Activated T-cell treated with anti-CD3 and anti-CD28 coated beads, Interleukin-2, amount 50 U/mL, for 48 hours (primary cell): ENCODE data around the gene EP400.

Experiments used
- DNase-seq, 2 experiments: peaks; one replicate each; pipeline ENCODE4 v3.0.0-alpha.2; 2020

The EP400 gene

GRCh38 chr12:131911851-131912477, 37.8 kb upstream of the EP400 start:
- DNase-seq = no peak

GRCh38 chr12:131912518-131913274, 37.0 kb upstream of the EP400 start:
- no peak for DNase-seq

- no peak for DNase-seq
These were observed 36.1 kb upstream of the EP400 start for GRCh38 chr12:131913666-131914065.

GRCh38 chr12:131914179-131914702, 35.5 kb upstream of the EP400 start:
- no peak for DNase-seq

GRCh38 chr12:131915000-131915689, 34.6 kb upstream of the EP400 start:
- no peak for DNase-seq

- no peak for DNase-seq
These were observed 33.9 kb upstream of the EP400 start for GRCh38 chr12:131915823-131916222.

- DNase-seq = no peak
These were observed 33.2 kb upstream of the EP400 start for GRCh38 chr12:131916306-131917138.

- no peak for DNase-seq
These were observed 32.5 kb upstream of the EP400 start for GRCh38 chr12:131917139-131917710.

- no peak for DNase-seq
These were observed 31.9 kb upstream of the EP400 start for GRCh38 chr12:131917711-131918306.

- no peak for DNase-seq
These were observed 31.3 kb upstream of the EP400 start for GRCh38 chr12:131918311-131919050.

GRCh38 chr12:131919051-131919347, 30.7 kb upstream of the EP400 start:
- DNase-seq = no peak

- no peak for DNase-seq
These were observed 30.2 kb upstream of the EP400 start for GRCh38 chr12:131919366-131920156.

- no peak for DNase-seq
These were observed 29.6 kb upstream of the EP400 start for GRCh38 chr12:131920157-131920508.

GRCh38 chr12:131920902-131921840, 28.6 kb upstream of the EP400 start:
- no peak for DNase-seq

GRCh38 chr12:131921866-131922769, 27.6 kb upstream of the EP400 start:
- no peak for DNase-seq

GRCh38 chr12:131922772-131923171, 27.0 kb upstream of the EP400 start:
- no peak for DNase-seq

GRCh38 chr12:131923260-131923659, 26.5 kb upstream of the EP400 start:
- DNase-seq = no peak
